ENCODE results near the gene PGLYRP4.

DNA sequence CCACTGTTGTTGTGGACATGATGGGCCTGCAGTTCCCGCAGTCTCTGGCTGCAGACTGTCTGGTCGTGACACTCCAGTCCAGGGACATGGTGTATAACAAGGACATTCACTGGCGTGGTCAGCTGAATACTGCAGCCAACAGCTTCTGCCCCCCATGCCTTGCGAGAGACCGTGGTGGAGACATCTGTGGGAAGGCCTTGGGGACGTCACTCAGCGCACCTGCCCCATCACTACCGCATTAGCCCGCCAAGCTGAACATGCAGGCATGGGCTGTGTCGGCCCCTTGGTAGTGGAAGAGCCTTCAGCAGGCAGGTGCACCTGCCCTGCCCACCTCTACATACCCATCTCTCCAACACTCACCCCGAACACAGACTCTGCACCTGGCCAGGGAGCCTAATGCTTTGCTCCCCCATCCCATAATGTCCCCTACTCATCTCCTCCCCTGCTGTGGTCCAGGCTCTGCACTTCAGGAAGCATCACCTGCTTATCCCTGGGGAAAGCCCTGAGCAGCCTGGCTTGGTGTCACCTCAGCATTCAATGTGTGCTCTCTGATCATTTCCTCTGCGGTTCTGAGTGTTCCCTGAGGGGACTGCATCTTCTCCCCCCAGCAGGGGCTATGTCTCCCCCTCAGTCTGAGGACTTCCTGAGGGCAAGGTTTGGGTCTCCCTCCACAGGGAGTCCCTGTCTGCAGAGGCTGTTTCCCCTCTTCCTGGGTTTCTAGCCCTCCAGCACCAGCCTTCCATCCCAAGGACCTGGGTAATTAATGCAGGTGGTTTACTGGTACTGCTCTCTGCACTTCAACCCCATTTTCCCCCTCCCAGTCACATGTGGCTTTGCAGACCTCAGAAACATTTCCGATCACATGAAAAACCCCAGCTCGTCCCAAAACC lies 3.2 kb downstream of the PGLYRP4 start:
- no peak for TF ChIP-seq POLR2A (IDR thresholded peaks at IDR 0.05)
- TF ChIP-seq, protein P1, sequence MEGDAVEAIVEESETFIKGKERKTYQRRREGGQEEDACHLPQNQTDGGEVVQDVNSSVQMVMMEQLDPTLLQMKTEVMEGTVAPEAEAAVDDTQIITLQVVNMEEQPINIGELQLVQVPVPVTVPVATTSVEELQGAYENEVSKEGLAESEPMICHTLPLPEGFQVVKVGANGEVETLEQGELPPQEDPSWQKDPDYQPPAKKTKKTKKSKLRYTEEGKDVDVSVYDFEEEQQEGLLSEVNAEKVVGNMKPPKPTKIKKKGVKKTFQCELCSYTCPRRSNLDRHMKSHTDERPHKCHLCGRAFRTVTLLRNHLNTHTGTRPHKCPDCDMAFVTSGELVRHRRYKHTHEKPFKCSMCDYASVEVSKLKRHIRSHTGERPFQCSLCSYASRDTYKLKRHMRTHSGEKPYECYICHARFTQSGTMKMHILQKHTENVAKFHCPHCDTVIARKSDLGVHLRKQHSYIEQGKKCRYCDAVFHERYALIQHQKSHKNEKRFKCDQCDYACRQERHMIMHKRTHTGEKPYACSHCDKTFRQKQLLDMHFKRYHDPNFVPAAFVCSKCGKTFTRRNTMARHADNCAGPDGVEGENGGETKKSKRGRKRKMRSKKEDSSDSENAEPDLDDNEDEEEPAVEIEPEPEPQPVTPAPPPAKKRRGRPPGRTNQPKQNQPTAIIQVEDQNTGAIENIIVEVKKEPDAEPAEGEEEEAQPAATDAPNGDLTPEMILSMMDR (IDR thresholded peaks at IDR 0.05), result no peak

Data from right lobe of liver (tissue), 4 donors.